Measurements from ENCODE around the gene CZIB.
"Not testable (repeated sequence)": the region's sequence is repeated elsewhere in the genome, so short reads cannot be mapped to it uniquely, and the experiment has no call there.

CZIB gene

GRCh38 chr1:53238197-53239155 is 18.0 kb upstream of the CZIB start, which contains the start of gene MAGOH:
MAGOH (minus strand) TSS chr1:53238518; CDS start chr1:53238448, 70 bp downstream.
- peak; percentile 94 for DNase-seq

- no peak for DNase-seq
Measured at GRCh38 chr1:53237638-53238037, 17.2 kb upstream of the CZIB start.

- DNase-seq = no peak
Measured at GRCh38 chr1:53220962-53221286, 490 bp upstream of the CZIB start.

- no peak for DNase-seq
Measured at GRCh38 chr1:53219711-53220110, 723 bp downstream of the CZIB start.

GRCh38 chr1:53218201-53218600 is 2.2 kb downstream of the CZIB start:
- DNase-seq = no peak

- DNase-seq = no peak
Measured at GRCh38 chr1:53214376-53214940, 6.0 kb downstream of the CZIB start.

- no peak for DNase-seq
Measured at GRCh38 chr1:53210954-53211353, 9.5 kb downstream of the CZIB start.

- no peak for DNase-seq
Measured at GRCh38 chr1:53210352-53210751, 10.1 kb downstream of the CZIB start.

- DNase-seq = no peak
Measured at GRCh38 chr1:53207726-53208125, 12.7 kb downstream of the CZIB start.

- no peak for DNase-seq
Measured at GRCh38 chr1:53206735-53207379, 13.6 kb downstream of the CZIB start.

GRCh38 chr1:53206083-53206685 is 14.2 kb downstream of the CZIB start:
- DNase-seq = not testable (repeated sequence)

- DNase-seq = not testable (repeated sequence)
Measured at GRCh38 chr1:53205496-53205895, 14.9 kb downstream of the CZIB start.

- DNase-seq = no peak
Measured at GRCh38 chr1:53203466-53203865, 17.0 kb downstream of the CZIB start.

- no peak for DNase-seq
Measured at GRCh38 chr1:53198241-53198651, 22.2 kb downstream of the CZIB start.

- DNase-seq = no peak
Measured at GRCh38 chr1:53197291-53198200, 22.9 kb downstream of the CZIB start.

- peak; percentile 86 for DNase-seq
Measured at GRCh38 chr1:53196485-53197290, 23.7 kb downstream of the CZIB start, which contains the start of gene CPT2. CPT2 (plus strand) TSS chr1:53196824; CDS start chr1:53196944, 120 bp downstream.

- DNase-seq = no peak
Measured at GRCh38 chr1:53196017-53196484, 24.4 kb downstream of the CZIB start.

GRCh38 chr1:53195246-53196016 is 25.0 kb downstream of the CZIB start:
- no peak for DNase-seq

GRCh38 chr1:53190210-53190611 is 30.2 kb downstream of the CZIB start:
- DNase-seq = no peak

- no peak for DNase-seq
Measured at GRCh38 chr1:53189061-53189460, 31.4 kb downstream of the CZIB start.
